Keratinocyte (primary cell): ENCODE data around the gene TSTD2. TPM values are rescaled to one million over a fixed set of nuclear protein-coding genes. Genes with fewer than 3 reads are reported as not detected.
A peak's percentile ranks its signal among the peaks of the same experiment; 100 is the strongest.

ENCODE experiments used
- DNase-seq: peaks from one replicate; pipeline ENCODE4 v3.0.0-alpha.2; 2011; ENCODE audit warnings: low read depth, missing footprints, low spot score
- FAIRE-seq: peaks from 2 replicates; lab custom pipeline; 2011; peaks lifted over from hg19 to GRCh38; lab: Jason Lieb, UNC
- H2AFZ ChIP-seq: 2 replicates; pipeline ENCODE4 v1.6.0; 2012; ENCODE audit warnings: low read length, control low read depth, inconsistent platforms; ENCODE audit not compliant: control insufficient read depth
- H3K27ac ChIP-seq: 2 replicates; pipeline ENCODE4 v1.5.1; 2011; ENCODE audit warnings: low read length; ENCODE audit not compliant: control insufficient read depth, insufficient read depth
- H3K27me3 ChIP-seq: 3 replicates; pipeline ENCODE4 v1.6.0; 2011; ENCODE audit warnings: low read length; ENCODE audit not compliant: control insufficient read depth, insufficient read depth; ENCODE audit errors: extremely low read depth
- H3K36me3 ChIP-seq, 2 experiments: 2 replicates in 1 of 2; 3 replicates in 1 of 2; pipeline ENCODE4 v1.5.1; 2011; ENCODE audit warnings: low read length in 2 of 2, mild to moderate bottlenecking in 1 of 2; ENCODE audit not compliant: control insufficient read depth in 2 of 2, insufficient read depth in 2 of 2; ENCODE audit errors: extremely low read depth in 1 of 2
- H3K4me1 ChIP-seq: 3 replicates; pipeline ENCODE4 v1.5.1; 2011; ENCODE audit warnings: low read length; ENCODE audit not compliant: control insufficient read depth, insufficient read depth; ENCODE audit errors: extremely low read depth
- H3K4me2 ChIP-seq: 3 replicates; pipeline ENCODE4 v1.6.0; 2011; ENCODE audit warnings: low read depth, low read length; ENCODE audit not compliant: control insufficient read depth, insufficient read depth; ENCODE audit errors: extremely low read depth
- H3K4me3 ChIP-seq, 3 experiments: fragments of 200-600 bp in 1 of 3; sonication (generic) in 1 of 3; 2 replicates in 2 of 3; 3 replicates in 1 of 3; pipeline ENCODE4 v1.5.1; 2011 to 2016; ENCODE audit warnings: low read length in 3 of 3, mild to moderate bottlenecking in 3 of 3, control low read depth in 2 of 3, inconsistent platforms in 1 of 3, low read depth in 1 of 3, mixed read lengths in 1 of 3, mixed run types in 1 of 3, moderate library complexity in 1 of 3; ENCODE audit not compliant: control insufficient read depth in 2 of 3, insufficient read depth in 2 of 3; ENCODE audit errors: extremely low read depth in 1 of 3
- H3K79me2 ChIP-seq: 2 replicates; pipeline ENCODE4 v1.6.0; 2012; ENCODE audit warnings: low read length; ENCODE audit not compliant: control insufficient read depth, insufficient read depth
- H3K9ac ChIP-seq: 3 replicates; pipeline ENCODE4 v1.6.0; 2011; ENCODE audit warnings: low read length; ENCODE audit not compliant: control insufficient read depth, insufficient read depth; ENCODE audit errors: extremely low read depth
- H3K9me1 ChIP-seq: 3 replicates; pipeline ENCODE4 v1.6.0; 2011; ENCODE audit warnings: low read length; ENCODE audit not compliant: control insufficient read depth, insufficient read depth; ENCODE audit errors: extremely low read depth
- H3K9me3 ChIP-seq: 2 replicates; pipeline ENCODE4 v1.5.1; 2012; ENCODE audit warnings: low read depth, low read length; ENCODE audit not compliant: control insufficient read depth
- H4K20me1 ChIP-seq: 3 replicates; pipeline ENCODE4 v1.6.0; 2011; ENCODE audit warnings: low read length; ENCODE audit not compliant: control insufficient read depth, insufficient read depth; ENCODE audit errors: extremely low read depth
- CTCF ChIP-seq, 3 experiments: IDR thresholded peaks in 1 of 3; conservative IDR thresholded peaks in 1 of 3; optimal IDR thresholded peaks in 1 of 3; 2 replicates in 2 of 3; 3 replicates in 1 of 3; pipeline versions ENCODE3 to v1.5.1; 2011; ENCODE audit warnings: low read length in 3 of 3, mild to moderate bottlenecking in 3 of 3, moderate library complexity in 2 of 3, control low read depth in 1 of 3, inconsistent platforms in 1 of 3; ENCODE audit not compliant: insufficient read depth in 2 of 3; ENCODE audit errors: extremely low read depth in 1 of 3
- EZH2 ChIP-seq: IDR thresholded peaks from one replicate; pipeline ENCODE4 v1.6.1; 2012; ENCODE audit warnings: inconsistent platforms, mild to moderate bottlenecking, low read length, moderate library complexity
- dilution Hi-C: fragments of 300-500 bp; cut with MboI; formaldehyde crosslinking; loops from one replicate; pipeline ENCODE4 v1.7.0; 2020; ENCODE audit warnings: low sequenced_read_pairs; ENCODE audit not compliant: extremely low pct_ligation_motif_present
- polyA plus RNA-seq, 5 experiments: library from polyadenylated mRNA; depleted of rRNA in 3 of 5; stranded (reverse) in 3 of 5; stranded (forward) in 1 of 5; unstranded in 1 of 5; fragments of >200 nt; gene quantifications; 1 replicate in 1 of 5; 2 replicates in 3 of 5; 3 replicates in 1 of 5; pipeline versions ENCODE4 v1.2.1 to v1.2.3, GENCODE V29; 2011 to 2012; ENCODE audit warnings: missing spikeins in 2 of 5, low read depth in 1 of 5, low replicate concordance in 1 of 5

TSTD2 gene
- polyA plus RNA-seq, 1 donor (not counting 4 experiments of a cell fraction or from before 2014, with no cell fraction given), result 17.2 TPM

- Histone ChIP-seq H3K27ac (peak overlapping the region; percentile 100), H3K79me2 (peaks cover 72% of the 10 kb centered on the region), H3K4me1 (peaks cover 25% of the 10 kb centered on the region), H3K4me2 (peak overlapping the region; percentile 88), H3K9ac (peak overlapping the region; percentile 100), H4K20me1 (peaks cover 3% of the 10 kb centered on the region), H3K36me3 (peaks cover 3 to 5% of the 10 kb centered on the region in 2 experiments), H3K9me1 (peaks cover 5% of the 10 kb centered on the region), H2AFZ (peak overlapping the region; percentile 80), H3K4me3 (peak overlapping the region; percentile 87 to 99 (median 98)), H3K27me3 (no peaks in the 10 kb centered on the region), H3K9me3 (no peaks in the 10 kb centered on the region)
- no peak for DNase-seq
- dilution Hi-C loops, result no loop called here
- TF ChIP-seq EZH2 (no peak), CTCF (optimal IDR thresholded peaks at IDR 0.05 in 1 of 3, IDR thresholded peaks at IDR 0.05 in 1 of 3, conservative IDR thresholded peaks at IDR 0.05 in 1 of 3; ENCODE audit: extremely low read depth in 1 of 3, insufficient read depth in 2 of 3, low read length in 3 of 3) (no peak)
- no peak for FAIRE-seq
Measured at GRCh38 chr9:97633859-97634490, 807 bp upstream of the TSTD2 start.

- Histone ChIP-seq H3K36me3 (peaks cover 0 to 2% of the 10 kb centered on the region in 2 experiments), H4K20me1 (peaks cover 3% of the 10 kb centered on the region), H3K9ac (peak overlapping the region; percentile 100), H3K79me2 (peaks cover 64% of the 10 kb centered on the region), H3K9me1 (peaks cover 2% of the 10 kb centered on the region), H3K4me1 (peaks cover 24% of the 10 kb centered on the region), H3K9me3 (no peaks in the 10 kb centered on the region), H3K27ac (peak overlapping the region; percentile 100), H3K27me3 (no peaks in the 10 kb centered on the region), H2AFZ (peak overlapping the region; percentile 99), H3K4me2 (peak overlapping the region; percentile 100), H3K4me3 (peak overlapping the region; percentile 87 to 99 (median 98))
- dilution Hi-C loops, result no loop called here
- TF ChIP-seq CTCF (optimal IDR thresholded peaks at IDR 0.05 in 1 of 3, IDR thresholded peaks at IDR 0.05 in 1 of 3, conservative IDR thresholded peaks at IDR 0.05 in 1 of 3; ENCODE audit: extremely low read depth in 1 of 3, insufficient read depth in 2 of 3, low read length in 3 of 3), result no peak
- no peak for TF ChIP-seq EZH2
- DNase-seq (peak; percentile 19), FAIRE-seq (no peak)
Measured at GRCh38 chr9:97632248-97632984, 752 bp downstream of the TSTD2 start.
